Kidney (tissue), 14 donors: Measurements from ENCODE around the gene LRPAP1. TPM values are rescaled to one million over a fixed set of nuclear protein-coding genes. Genes with fewer than 3 reads are reported as not detected.

Experiments used
- DNase-seq, 5 donors: peaks; one replicate each; pipeline ENCODE4 v3.0.0-alpha.2; 2013 to 2020
- FAIRE-seq: peaks from 2 replicates; lab custom pipeline; 2012; peaks lifted over from hg19 to GRCh38; lab: Jason Lieb, UNC
- H3K27ac ChIP-seq, 2 donors: one replicate each; pipeline ENCODE4 v1.7.0; 2013; ENCODE audit warnings: low read depth in 2 of 2, low read length in 2 of 2, inconsistent platforms in 1 of 2
- H3K27me3 ChIP-seq: one replicate; pipeline ENCODE4 v1.7.1; 2013; ENCODE audit warnings: low read length, inconsistent platforms; ENCODE audit not compliant: control insufficient read depth, insufficient read depth
- H3K36me3 ChIP-seq, 3 donors: one replicate each; pipeline versions ENCODE4 v1.7.0 to v1.7.1; 2013; ENCODE audit warnings: low read length in 3 of 3, control low read depth in 1 of 3, inconsistent platforms in 1 of 3; ENCODE audit not compliant: insufficient read depth in 3 of 3, control insufficient read depth in 2 of 3
- H3K4me1 ChIP-seq, 3 donors: one replicate each; pipeline versions ENCODE4 v1.7.0 to v1.7.1; 2013; ENCODE audit warnings: low read length in 3 of 3, inconsistent platforms in 1 of 3, low read depth in 1 of 3; ENCODE audit not compliant: control insufficient read depth in 2 of 3, insufficient read depth in 2 of 3
- H3K4me3 ChIP-seq, 3 donors: one replicate each; pipeline versions ENCODE4 v1.7.0 to v1.8.1; 2013; ENCODE audit warnings: low read length in 3 of 3, control low read depth in 1 of 3, inconsistent platforms in 1 of 3
- H3K9ac ChIP-seq, 3 donors: one replicate each; pipeline versions ENCODE4 v1.7.0 to v1.7.1; 2013; ENCODE audit warnings: low read length in 3 of 3, control low read depth in 1 of 3, inconsistent platforms in 1 of 3
- H3K9me3 ChIP-seq, 3 donors: one replicate each; pipeline versions ENCODE4 v1.7.0 to v1.7.1; 2013; ENCODE audit warnings: low read length in 3 of 3, control low read depth in 1 of 3, inconsistent platforms in 1 of 3; ENCODE audit not compliant: control insufficient read depth in 2 of 3, insufficient read depth in 1 of 3
- intact Hi-C: fragments of 100-400 bp; cut with DNase I; formaldehyde crosslinking; loops from one replicate; pipeline ENCODE4 v1.11.1; 2022
- polyA plus RNA-seq: library from polyadenylated mRNA; stranded (reverse); fragments of 350-450 nt; fragmentation: Illumina TruSeq; extraction: RNeasy Lipid Tissue Mini Kit (QIAGEN cat#74804); gene quantifications from one replicate; pipeline ENCODE4 v1.2.3, GENCODE V29; 2014; ENCODE audit warnings: low read depth, low replicate concordance; ENCODE audit not compliant: insufficient read depth
- total RNA-seq: library from RNA; stranded (reverse); fragmentation: NEBNext Ultra II Directional; extraction: Animal tissue kit (Norgen Biotek cat#: 25700); gene quantifications from one replicate; pipeline ENCODE4 v1.2.1, GENCODE V29; 2021
- TF ChIP-seq, protein P1 (sequence below): IDR thresholded peaks from 3 replicates; pipeline ENCODE4 v1.5.1; 2012; ENCODE audit warnings: mild to moderate bottlenecking, moderate library complexity, borderline replicate concordance; ENCODE audit not compliant: insufficient read depth; ENCODE audit errors: extremely low read depth
- donor health status: control.
- donor health status: control.
- donor health status: control.
- donor health status: control.
- donor health status: control.
- donor health status: DM: yes; HTN: yes; CAD: no.
- donor health status: Normal renal cell carcinoma (clear cell type).

LRPAP1 gene
- total and polyA plus RNA-seq, 2 donors from 2014 or later: 204 to 373 TPM

DNA sequence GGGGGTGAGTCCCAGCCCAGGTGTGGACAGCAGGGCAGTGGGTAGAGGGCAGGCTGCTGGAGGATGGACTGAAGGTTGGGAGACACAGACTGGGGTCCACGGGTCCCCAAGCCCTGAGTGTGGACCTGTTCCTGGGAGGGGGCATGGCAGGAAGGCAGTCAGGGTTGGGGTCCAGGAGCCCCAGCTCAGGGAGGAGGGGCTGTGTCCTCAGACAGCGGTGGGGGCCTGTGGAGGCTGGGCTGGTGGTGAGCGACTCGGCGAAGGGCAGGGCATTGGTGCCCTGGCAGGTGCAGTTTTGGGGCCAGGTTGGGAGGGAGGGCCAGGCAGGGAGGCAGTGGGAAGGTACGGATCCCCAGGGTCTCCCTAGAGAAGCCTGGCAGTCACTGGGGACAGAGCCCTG, 35.1 kb downstream of the LRPAP1 start:
- intact Hi-C loops: no loop called here
- Histone ChIP-seq H3K9me3 (no peaks in the 10 kb centered on the region), H3K36me3 (no peaks in the 10 kb centered on the region), H3K4me3 (no peak overlapping the region), H3K27ac (no peak overlapping the region), H3K4me1 (peaks cover 0 to under 1% (median 0%) of the 10 kb centered on the region in 3 donors), H3K27me3 (no peaks in the 10 kb centered on the region), H3K9ac (no peak overlapping the region)
- DNase-seq (no peak), FAIRE-seq (no peak)
- TF ChIP-seq, protein P1, sequence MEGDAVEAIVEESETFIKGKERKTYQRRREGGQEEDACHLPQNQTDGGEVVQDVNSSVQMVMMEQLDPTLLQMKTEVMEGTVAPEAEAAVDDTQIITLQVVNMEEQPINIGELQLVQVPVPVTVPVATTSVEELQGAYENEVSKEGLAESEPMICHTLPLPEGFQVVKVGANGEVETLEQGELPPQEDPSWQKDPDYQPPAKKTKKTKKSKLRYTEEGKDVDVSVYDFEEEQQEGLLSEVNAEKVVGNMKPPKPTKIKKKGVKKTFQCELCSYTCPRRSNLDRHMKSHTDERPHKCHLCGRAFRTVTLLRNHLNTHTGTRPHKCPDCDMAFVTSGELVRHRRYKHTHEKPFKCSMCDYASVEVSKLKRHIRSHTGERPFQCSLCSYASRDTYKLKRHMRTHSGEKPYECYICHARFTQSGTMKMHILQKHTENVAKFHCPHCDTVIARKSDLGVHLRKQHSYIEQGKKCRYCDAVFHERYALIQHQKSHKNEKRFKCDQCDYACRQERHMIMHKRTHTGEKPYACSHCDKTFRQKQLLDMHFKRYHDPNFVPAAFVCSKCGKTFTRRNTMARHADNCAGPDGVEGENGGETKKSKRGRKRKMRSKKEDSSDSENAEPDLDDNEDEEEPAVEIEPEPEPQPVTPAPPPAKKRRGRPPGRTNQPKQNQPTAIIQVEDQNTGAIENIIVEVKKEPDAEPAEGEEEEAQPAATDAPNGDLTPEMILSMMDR: no peak

DNA sequence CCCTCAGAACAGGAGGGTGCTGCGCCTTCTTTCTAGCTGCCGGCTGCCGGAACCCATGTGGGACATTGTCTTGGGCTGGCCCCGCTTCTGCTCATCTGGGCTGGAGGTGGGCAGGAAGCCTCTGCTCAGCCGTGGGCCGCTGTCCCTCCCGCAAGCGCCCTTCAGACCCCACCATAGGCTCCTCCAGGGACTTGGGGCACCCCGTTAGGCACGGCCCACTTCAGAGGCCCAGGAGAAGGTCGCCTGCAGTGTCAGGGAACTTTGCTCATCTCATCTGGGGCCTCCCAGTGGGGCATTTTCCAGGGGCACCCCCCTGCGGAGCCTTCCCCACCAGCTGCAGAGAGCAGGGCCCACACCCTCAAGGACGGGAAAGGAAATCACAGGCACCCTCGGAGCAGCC, 36.2 kb downstream of the LRPAP1 start:
- H3K4me3 ChIP-seq: no peak overlapping the region
- H3K9me3 ChIP-seq: no peaks in the 10 kb centered on the region
- no peak overlapping the region for H3K27ac ChIP-seq
- no peaks in the 10 kb centered on the region for H3K36me3 ChIP-seq
- peak in 1 of 5 donors; percentile 44 for DNase-seq
- TF ChIP-seq, protein P1: no peak
- H3K9ac ChIP-seq: no peak overlapping the region
- no peaks in the 10 kb centered on the region for H3K4me1 ChIP-seq
- intact Hi-C loops: no loop called here
- no peak for FAIRE-seq
- no peaks in the 10 kb centered on the region for H3K27me3 ChIP-seq

DNA sequence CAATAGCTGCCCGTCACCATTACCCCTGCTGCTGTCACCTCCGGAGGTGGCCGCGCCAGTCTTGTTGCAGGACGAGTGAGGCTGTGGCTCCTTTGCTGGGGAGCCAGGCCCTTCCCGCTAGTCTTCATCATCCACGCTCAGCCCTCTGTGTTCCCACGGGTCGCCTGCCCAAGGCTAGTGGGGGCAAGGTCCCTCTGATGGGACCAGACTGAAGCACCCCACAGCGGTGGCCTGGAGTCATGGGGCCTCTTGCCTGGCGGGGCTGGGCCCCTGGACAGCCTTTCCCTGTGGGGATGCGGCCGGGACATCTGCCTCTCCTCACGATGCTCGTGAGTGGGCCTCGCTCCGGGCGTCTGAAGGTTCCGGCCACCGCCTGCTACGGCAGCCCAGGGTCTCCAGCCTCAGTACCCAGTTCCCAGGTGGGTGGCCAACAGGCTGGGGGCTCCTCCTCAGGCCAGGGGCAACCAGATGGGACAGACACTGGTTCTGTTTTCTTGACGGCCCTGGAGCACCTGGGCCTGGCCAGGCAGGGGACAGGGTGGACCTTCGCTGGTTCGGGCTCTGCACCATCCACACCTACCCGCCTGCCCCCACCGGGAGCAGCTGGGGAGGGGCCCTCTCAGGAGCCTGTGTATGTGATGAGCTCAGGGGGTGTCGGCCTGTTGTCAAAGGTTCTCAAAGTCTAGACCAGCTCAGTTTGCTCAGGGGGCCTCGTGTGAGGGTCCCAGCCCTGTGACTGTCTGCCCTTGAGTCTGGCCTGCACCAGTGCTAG, 36.8 kb downstream of the LRPAP1 start:
- H3K4me3 ChIP-seq: no peak overlapping the region
- FAIRE-seq (no peak), DNase-seq (peak in 1 of 5 donors; percentile 41)
- H3K4me1 ChIP-seq: no peaks in the 10 kb centered on the region
- H3K27me3 ChIP-seq: no peaks in the 10 kb centered on the region
- H3K9me3 ChIP-seq: no peaks in the 10 kb centered on the region
- TF ChIP-seq, protein P1: no peak
- no peak overlapping the region for H3K9ac ChIP-seq
- no peak overlapping the region for H3K27ac ChIP-seq
- intact Hi-C loops: no loop called here
- H3K36me3 ChIP-seq: no peaks in the 10 kb centered on the region

DNA sequence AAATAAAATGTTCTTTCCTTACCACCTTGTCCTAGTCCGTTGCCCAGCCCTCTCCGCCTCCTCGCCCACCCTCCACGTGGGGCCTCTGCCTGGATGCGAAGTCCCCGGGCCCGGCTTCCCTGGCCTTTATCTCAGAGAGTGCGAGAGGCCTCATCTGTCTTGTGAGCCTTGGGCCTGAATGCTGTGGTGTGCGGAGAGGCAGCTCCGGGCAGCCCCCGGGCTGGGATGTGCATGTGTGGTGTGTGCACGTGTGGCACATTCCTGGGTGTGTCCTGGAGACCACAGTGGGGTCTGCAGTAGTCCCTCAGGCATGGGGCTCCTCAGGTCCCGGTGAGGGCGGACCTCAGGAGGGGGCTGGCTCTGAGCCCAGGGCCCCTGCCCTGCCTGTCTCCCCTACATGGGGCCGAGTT, 37.8 kb downstream of the LRPAP1 start:
- intact Hi-C loops: no loop called here
- Histone ChIP-seq H3K27ac (no peak overlapping the region), H3K36me3 (no peaks in the 10 kb centered on the region), H3K9me3 (no peaks in the 10 kb centered on the region), H3K4me1 (no peaks in the 10 kb centered on the region), H3K27me3 (no peaks in the 10 kb centered on the region), H3K4me3 (no peak overlapping the region), H3K9ac (no peak overlapping the region)
- FAIRE-seq (no peak), DNase-seq (peak in 1 of 5 donors; percentile 61)
- TF ChIP-seq, protein P1: no peak
